GM12891 (cell line): ENCODE results near the gene CLNK.

Experiments
- DNase-seq: peaks from one replicate; pipeline ENCODE4 v3.0.0; 2011; ENCODE audit warnings: low spot score; ENCODE audit not compliant: insufficient read length
- FAIRE-seq: peaks from 2 replicates; lab custom pipeline; 2011; peaks lifted over from hg19 to GRCh38; lab: Jason Lieb, UNC
- PAX5 ChIP-seq: IDR thresholded peaks from 2 replicates; pipeline ENCODE4 v1.6.1; 2011; ENCODE audit warnings: low read length, moderate library complexity, mild to moderate bottlenecking; ENCODE audit not compliant: insufficient read depth, severe bottlenecking
- POLR2A ChIP-seq: IDR thresholded peaks from 2 replicates; pipeline ENCODE4 v1.6.1; 2011; ENCODE audit warnings: low read depth, low read length, control low read depth
- POLR2AphosphoS5 ChIP-seq: IDR thresholded peaks from 2 replicates; pipeline ENCODE4 v1.6.1; 2011; ENCODE audit warnings: low read depth, low read length, control low read depth
- POU2F2 ChIP-seq: IDR thresholded peaks from 2 replicates; pipeline ENCODE4 v1.6.1; 2011; ENCODE audit warnings: low read depth, mild to moderate bottlenecking, control low read depth, low read length, moderate library complexity
- SPI1 ChIP-seq: IDR thresholded peaks from 2 replicates; pipeline ENCODE4 v1.6.1; 2011; ENCODE audit warnings: low read depth, low read length, control low read depth
- TAF1 ChIP-seq: IDR thresholded peaks from 2 replicates; pipeline ENCODE4 v1.6.1; 2011; ENCODE audit warnings: low read depth, low read length, control low read depth

The CLNK gene

GRCh38 chr4:10457255-10457801, 227.2 kb downstream of the CLNK start, which contains the start of gene ZNF518B:
Gene ZNF518B, minus strand, starts transcription at chr4:10457426. Its CDS starts 11,098 bp downstream, at chr4:10446328.
- no peak for TF ChIP-seq POLR2A
- TF ChIP-seq SPI1: no peak
- no peak for TF ChIP-seq PAX5
- TF ChIP-seq TAF1: no peak
- TF ChIP-seq POLR2AphosphoS5: no peak
- TF ChIP-seq POU2F2: no peak
- DNase-seq: peak; percentile 82
- FAIRE-seq: no peak

DNA sequence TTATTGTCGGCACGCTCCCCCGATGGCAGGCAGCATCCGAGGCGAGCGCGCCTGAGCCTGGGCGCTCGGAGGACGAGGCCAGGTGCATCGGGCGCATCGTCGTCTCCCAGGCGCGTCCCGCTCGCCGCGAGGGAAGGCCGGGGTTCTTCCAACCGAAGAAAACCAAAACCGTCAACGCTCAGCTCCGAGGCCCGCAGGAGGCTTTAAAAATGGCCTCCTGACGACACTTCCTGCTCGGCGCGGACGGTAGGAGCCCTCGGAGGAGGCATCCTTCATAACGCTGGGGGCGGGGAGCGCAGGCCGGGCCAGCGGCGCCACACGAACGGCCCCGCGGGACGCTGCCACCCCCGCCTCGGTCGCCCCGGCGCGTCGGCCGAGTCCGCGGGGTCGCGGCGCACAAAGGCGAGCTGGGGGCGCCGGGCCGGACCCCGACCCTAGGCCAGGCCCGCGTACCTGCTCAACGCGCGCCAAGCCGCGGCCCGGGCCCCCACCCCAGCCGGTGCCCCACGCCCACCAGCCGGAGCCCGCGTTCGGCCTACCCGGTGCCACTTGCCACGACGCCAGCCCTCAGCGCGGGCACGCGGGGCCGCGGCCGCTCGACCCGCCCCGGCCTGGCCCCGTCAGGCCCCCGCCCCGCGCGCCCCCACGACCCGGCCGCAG, 227.8 kb downstream of the CLNK start:
- FAIRE-seq (peak; percentile 84), DNase-seq (peak; percentile 60)
- peak; percentile 17; the same call in 1 of the 2 replicates for TF ChIP-seq TAF1
- no peak for TF ChIP-seq POLR2AphosphoS5

DNA sequence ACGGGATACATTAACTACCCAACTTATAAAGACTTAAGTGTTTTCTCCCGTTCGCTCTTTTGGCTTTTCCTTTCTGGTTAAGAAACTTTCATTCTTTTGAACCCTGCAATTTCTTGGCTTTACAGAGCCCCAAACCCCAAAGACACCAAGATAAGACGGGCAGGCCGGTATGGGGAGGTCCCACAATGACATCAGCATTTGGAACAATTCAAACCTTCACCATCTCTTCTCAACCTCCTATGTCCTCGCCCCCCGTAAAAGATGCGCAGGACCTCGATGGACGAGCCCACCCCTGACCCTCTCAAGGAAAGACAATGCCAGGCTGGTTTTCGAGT, 228.3 kb downstream of the CLNK start:
- no peak for DNase-seq
- FAIRE-seq: no peak
- TF ChIP-seq POU2F2 (no peak), SPI1 (no peak), PAX5 (no peak), POLR2A (no peak), POLR2AphosphoS5 (no peak), TAF1 (no peak)

- no peak for DNase-seq
- TF ChIP-seq POU2F2: no peak
- TF ChIP-seq TAF1: no peak
- FAIRE-seq: no peak
Measured at GRCh38 chr4:10455133-10455532, 229.4 kb downstream of the CLNK start.

DNA sequence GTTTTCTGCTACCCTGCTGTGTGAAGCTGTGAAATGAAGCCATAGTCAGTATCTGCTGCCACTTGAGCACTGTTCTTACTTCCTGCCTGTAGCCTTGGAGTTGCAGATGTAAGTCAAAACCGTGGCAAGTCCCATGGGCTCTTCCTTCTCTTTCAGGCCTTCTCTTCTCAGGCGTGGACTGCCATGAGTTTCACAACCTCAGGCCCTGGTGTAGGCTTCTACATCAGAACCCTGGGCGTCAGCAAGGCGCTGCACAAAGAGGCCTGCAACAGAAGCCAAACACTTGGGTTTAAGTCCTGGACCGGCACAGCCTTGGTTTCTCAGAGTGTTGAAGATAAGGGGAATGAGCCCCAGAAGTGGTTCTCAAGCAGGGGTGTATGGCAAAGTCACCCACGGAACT, 229.8 kb downstream of the CLNK start:
- no peak for DNase-seq
- TF ChIP-seq POLR2AphosphoS5 (no peak), POLR2A (no peak), PAX5 (no peak), TAF1 (no peak), SPI1 (no peak)
- FAIRE-seq: no peak

GRCh38 chr4:10454121-10454520, 230.4 kb downstream of the CLNK start:
- TF ChIP-seq TAF1 (no peak), POLR2A (no peak), POLR2AphosphoS5 (no peak), POU2F2 (no peak), PAX5 (no peak), SPI1 (no peak)
- FAIRE-seq (no peak), DNase-seq (no peak)

GRCh38 chr4:10448991-10449390, 235.6 kb downstream of the CLNK start:
- TF ChIP-seq PAX5 (no peak), TAF1 (no peak), POLR2A (no peak), POU2F2 (no peak), SPI1 (no peak), POLR2AphosphoS5 (no peak)

GRCh38 chr4:10442976-10443375, 241.6 kb downstream of the CLNK start:
- no peak for FAIRE-seq

More at GRCh38 chr4:10448991-10449390, 235.6 kb downstream of the CLNK start:
- no peak for DNase-seq
- FAIRE-seq: no peak

GRCh38 chr4:10441512-10441911, 243.1 kb downstream of the CLNK start:
- DNase-seq (no peak), FAIRE-seq (no peak)
- TF ChIP-seq PAX5 (no peak), SPI1 (no peak)

More at GRCh38 chr4:10442976-10443375, 241.6 kb downstream of the CLNK start:
- TF ChIP-seq SPI1 (no peak), PAX5 (no peak), TAF1 (no peak), POLR2A (no peak), POU2F2 (no peak), POLR2AphosphoS5 (no peak)
- no peak for DNase-seq

DNA sequence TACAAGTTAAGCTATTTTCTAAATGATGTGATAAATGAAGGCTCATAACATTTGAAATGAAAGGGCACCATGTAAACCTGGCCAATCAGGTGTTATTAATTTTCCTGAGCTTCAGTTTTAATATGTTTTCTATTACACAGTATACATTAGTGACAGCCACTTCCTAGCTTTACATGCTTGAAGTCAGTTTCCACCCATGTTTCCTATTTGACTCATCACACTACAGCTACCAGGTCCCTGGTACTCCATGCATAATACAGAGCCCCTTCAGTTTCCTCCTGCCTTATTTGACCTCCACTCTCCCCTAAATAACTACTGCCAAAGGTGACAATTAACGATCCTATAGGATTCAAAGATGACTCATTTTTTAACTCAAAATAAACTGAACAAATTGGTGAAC, 245.6 kb downstream of the CLNK start:
- TF ChIP-seq POU2F2 (no peak), SPI1 (no peak)
- DNase-seq (no peak), FAIRE-seq (no peak)

- FAIRE-seq (no peak), DNase-seq (no peak)
- TF ChIP-seq POLR2AphosphoS5 (no peak), POLR2A (no peak), TAF1 (no peak), SPI1 (no peak), PAX5 (no peak), POU2F2 (no peak)
Measured at GRCh38 chr4:10437735-10438134, 246.8 kb downstream of the CLNK start.
